Kidney (tissue), 14 donors: ENCODE results near the gene HEG1. TPM values are rescaled to one million over a fixed set of nuclear protein-coding genes. Genes with fewer than 3 reads are reported as not detected.

Source experiments
- DNase-seq, 5 donors: peaks; one replicate each; pipeline ENCODE4 v3.0.0-alpha.2; 2013 to 2020
- FAIRE-seq: peaks from 2 replicates; lab custom pipeline; 2012; peaks lifted over from hg19 to GRCh38; lab: Jason Lieb, UNC
- H3K27ac ChIP-seq, 2 donors: one replicate each; pipeline ENCODE4 v1.7.0; 2013; ENCODE audit warnings: low read depth in 2 of 2, low read length in 2 of 2, inconsistent platforms in 1 of 2
- H3K27me3 ChIP-seq: one replicate; pipeline ENCODE4 v1.7.1; 2013; ENCODE audit warnings: low read length, inconsistent platforms; ENCODE audit not compliant: control insufficient read depth, insufficient read depth
- H3K36me3 ChIP-seq, 3 donors: one replicate each; pipeline versions ENCODE4 v1.7.0 to v1.7.1; 2013; ENCODE audit warnings: low read length in 3 of 3, control low read depth in 1 of 3, inconsistent platforms in 1 of 3; ENCODE audit not compliant: insufficient read depth in 3 of 3, control insufficient read depth in 2 of 3
- H3K4me1 ChIP-seq, 3 donors: one replicate each; pipeline versions ENCODE4 v1.7.0 to v1.7.1; 2013; ENCODE audit warnings: low read length in 3 of 3, inconsistent platforms in 1 of 3, low read depth in 1 of 3; ENCODE audit not compliant: control insufficient read depth in 2 of 3, insufficient read depth in 2 of 3
- H3K4me3 ChIP-seq, 3 donors: one replicate each; pipeline versions ENCODE4 v1.7.0 to v1.8.1; 2013; ENCODE audit warnings: low read length in 3 of 3, control low read depth in 1 of 3, inconsistent platforms in 1 of 3
- H3K9ac ChIP-seq, 3 donors: one replicate each; pipeline versions ENCODE4 v1.7.0 to v1.7.1; 2013; ENCODE audit warnings: low read length in 3 of 3, control low read depth in 1 of 3, inconsistent platforms in 1 of 3
- H3K9me3 ChIP-seq, 3 donors: one replicate each; pipeline versions ENCODE4 v1.7.0 to v1.7.1; 2013; ENCODE audit warnings: low read length in 3 of 3, control low read depth in 1 of 3, inconsistent platforms in 1 of 3; ENCODE audit not compliant: control insufficient read depth in 2 of 3, insufficient read depth in 1 of 3
- intact Hi-C: fragments of 100-400 bp; cut with DNase I; formaldehyde crosslinking; loops from one replicate; pipeline ENCODE4 v1.11.1; 2022
- polyA plus RNA-seq: library from polyadenylated mRNA; stranded (reverse); fragments of 350-450 nt; fragmentation: Illumina TruSeq; extraction: RNeasy Lipid Tissue Mini Kit (QIAGEN cat#74804); gene quantifications from one replicate; pipeline ENCODE4 v1.2.3, GENCODE V29; 2014; ENCODE audit warnings: low read depth, low replicate concordance; ENCODE audit not compliant: insufficient read depth
- total RNA-seq: library from RNA; stranded (reverse); fragmentation: NEBNext Ultra II Directional; extraction: Animal tissue kit (Norgen Biotek cat#: 25700); gene quantifications from one replicate; pipeline ENCODE4 v1.2.1, GENCODE V29; 2021
- TF ChIP-seq, protein P1 (sequence below): IDR thresholded peaks from 3 replicates; pipeline ENCODE4 v1.5.1; 2012; ENCODE audit warnings: mild to moderate bottlenecking, moderate library complexity, borderline replicate concordance; ENCODE audit not compliant: insufficient read depth; ENCODE audit errors: extremely low read depth
- donor health status: control.
- donor health status: control.
- donor health status: control.
- donor health status: control.
- donor health status: control.
- donor health status: DM: yes; HTN: yes; CAD: no.
- donor health status: Normal renal cell carcinoma (clear cell type).

Gene HEG1
- total and polyA plus RNA-seq, 2 donors from 2014 or later, result 10.3 to 96.3 TPM

DNA sequence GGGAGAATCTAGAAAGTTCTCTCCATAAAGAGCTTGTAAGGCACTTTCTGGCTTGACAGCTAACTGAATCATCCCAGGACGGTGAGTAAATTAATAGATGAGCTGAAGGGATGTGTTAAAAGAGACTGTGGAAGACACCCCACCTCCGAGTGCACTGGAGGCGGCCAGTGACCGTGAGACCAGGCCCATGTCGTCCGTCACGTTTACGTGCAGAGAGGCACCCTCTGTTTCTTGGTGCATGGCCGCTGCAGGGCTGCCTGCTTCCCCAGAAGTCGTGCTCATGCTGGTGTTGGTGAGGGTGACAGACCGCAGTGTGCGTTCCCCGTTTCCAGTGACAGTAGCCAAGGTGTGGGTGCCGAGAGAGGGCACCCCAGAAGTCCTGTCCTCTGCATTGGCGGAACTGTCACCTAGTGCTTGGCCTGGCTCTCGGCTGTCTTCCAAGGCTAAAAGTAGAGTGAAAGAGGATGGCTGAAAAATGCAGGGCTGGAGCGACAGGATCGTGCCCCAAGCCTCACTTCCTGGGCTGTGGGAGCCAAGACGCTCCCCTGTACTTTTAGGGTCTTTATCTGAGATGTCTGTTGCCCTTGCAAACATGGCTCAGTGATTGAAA, 41.1 kb downstream of the HEG1 start:
- no peak for FAIRE-seq
- Histone ChIP-seq H3K4me1 (no peaks in the 10 kb centered on the region), H3K9ac (no peak overlapping the region), H3K36me3 (peaks cover 6 to 26% (median 20%) of the 10 kb centered on the region in 3 donors), H3K27ac (no peak overlapping the region), H3K9me3 (no peaks in the 10 kb centered on the region), H3K27me3 (no peaks in the 10 kb centered on the region), H3K4me3 (no peak overlapping the region)
- intact Hi-C loops, result no loop called here
- TF ChIP-seq, protein P1, sequence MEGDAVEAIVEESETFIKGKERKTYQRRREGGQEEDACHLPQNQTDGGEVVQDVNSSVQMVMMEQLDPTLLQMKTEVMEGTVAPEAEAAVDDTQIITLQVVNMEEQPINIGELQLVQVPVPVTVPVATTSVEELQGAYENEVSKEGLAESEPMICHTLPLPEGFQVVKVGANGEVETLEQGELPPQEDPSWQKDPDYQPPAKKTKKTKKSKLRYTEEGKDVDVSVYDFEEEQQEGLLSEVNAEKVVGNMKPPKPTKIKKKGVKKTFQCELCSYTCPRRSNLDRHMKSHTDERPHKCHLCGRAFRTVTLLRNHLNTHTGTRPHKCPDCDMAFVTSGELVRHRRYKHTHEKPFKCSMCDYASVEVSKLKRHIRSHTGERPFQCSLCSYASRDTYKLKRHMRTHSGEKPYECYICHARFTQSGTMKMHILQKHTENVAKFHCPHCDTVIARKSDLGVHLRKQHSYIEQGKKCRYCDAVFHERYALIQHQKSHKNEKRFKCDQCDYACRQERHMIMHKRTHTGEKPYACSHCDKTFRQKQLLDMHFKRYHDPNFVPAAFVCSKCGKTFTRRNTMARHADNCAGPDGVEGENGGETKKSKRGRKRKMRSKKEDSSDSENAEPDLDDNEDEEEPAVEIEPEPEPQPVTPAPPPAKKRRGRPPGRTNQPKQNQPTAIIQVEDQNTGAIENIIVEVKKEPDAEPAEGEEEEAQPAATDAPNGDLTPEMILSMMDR, result no peak
- DNase-seq, result no peak

DNA sequence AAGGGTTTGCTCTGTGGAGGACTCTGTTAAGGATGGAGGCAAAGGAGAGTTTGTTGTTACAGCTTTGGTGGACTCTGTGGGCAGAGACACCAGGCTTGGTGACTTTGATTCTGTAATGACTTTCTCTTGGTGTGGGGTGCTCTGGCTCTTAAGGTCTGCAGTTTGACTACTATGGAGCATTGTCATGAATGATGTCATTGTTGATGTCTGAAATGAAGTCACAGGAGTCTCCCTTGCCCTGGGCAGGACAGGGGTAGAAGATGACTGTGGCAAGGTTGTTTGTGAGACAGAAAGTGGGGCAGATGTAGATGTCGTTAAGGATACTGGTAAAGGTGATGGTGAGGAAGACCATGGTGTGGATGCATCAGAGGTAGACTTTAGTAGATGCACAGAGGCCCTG, 42.7 kb downstream of the HEG1 start:
- peaks cover 5 to 23% (median 14%) of the 10 kb centered on the region in 3 donors for H3K36me3 ChIP-seq
- no peaks in the 10 kb centered on the region for H3K4me1 ChIP-seq
- DNase-seq (no peak), FAIRE-seq (no peak)
- H3K4me3 ChIP-seq, result no peak overlapping the region
- intact Hi-C loops, result no loop called here
- no peak overlapping the region for H3K27ac ChIP-seq
- no peaks in the 10 kb centered on the region for H3K27me3 ChIP-seq
- TF ChIP-seq, protein P1, result no peak
- H3K9ac ChIP-seq, result no peak overlapping the region
- no peaks in the 10 kb centered on the region for H3K9me3 ChIP-seq

DNA sequence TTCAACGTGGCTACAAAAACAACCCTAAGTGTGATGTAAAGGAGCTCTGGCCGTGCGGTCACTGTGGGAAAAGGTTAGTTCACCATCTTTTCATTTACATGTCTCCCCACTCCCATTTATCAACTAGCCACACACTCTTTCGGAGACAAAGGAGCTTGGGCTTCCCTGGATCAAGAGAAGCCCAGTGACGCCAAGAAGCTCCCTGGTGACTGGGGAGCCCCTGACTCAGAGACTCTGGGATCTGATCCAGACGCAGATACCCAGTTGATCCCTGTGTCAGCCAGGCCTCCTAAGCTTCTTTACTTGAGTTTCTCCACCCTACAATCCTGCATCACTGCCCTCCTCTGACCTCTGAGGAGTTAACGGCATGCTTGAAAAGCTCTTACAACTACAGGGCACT, 43.9 kb downstream of the HEG1 start:
- DNase-seq (no peak), FAIRE-seq (no peak)
- H3K4me1 ChIP-seq, result no peaks in the 10 kb centered on the region
- no peak overlapping the region for H3K9ac ChIP-seq
- H3K36me3 ChIP-seq, result peaks cover 2 to 23% (median 14%) of the 10 kb centered on the region in 3 donors
- intact Hi-C loops, result no loop called here
- TF ChIP-seq, protein P1, result no peak
- H3K27me3 ChIP-seq, result no peaks in the 10 kb centered on the region
- H3K4me3 ChIP-seq, result no peak overlapping the region
- H3K27ac ChIP-seq, result no peak overlapping the region
- no peaks in the 10 kb centered on the region for H3K9me3 ChIP-seq
